HG03045 (cell line): ENCODE results near the gene ALK.

Experiments used
- ATAC-seq: cut with Tn5 transposase; IDR thresholded peaks from one replicate; pipeline ENCODE4 v1.9.1; 2021; ENCODE audit warnings: mild to moderate bottlenecking, moderate library complexity; ENCODE audit not compliant: unreplicated experiment

Gene ALK

GRCh38 chr2:29799628-29800027 is 121.8 kb downstream of the ALK start:
- no peak for ATAC-seq

GRCh38 chr2:29797916-29798315 is 123.5 kb downstream of the ALK start:
- no peak for ATAC-seq

GRCh38 chr2:29796446-29796845 is 124.9 kb downstream of the ALK start:
- ATAC-seq, result no peak

- ATAC-seq, result no peak
These were observed 131.4 kb downstream of the ALK start for GRCh38 chr2:29789911-29790485.

GRCh38 chr2:29787473-29788465 is 133.6 kb downstream of the ALK start:
- ATAC-seq, result no peak

- no peak for ATAC-seq
These were observed 135.0 kb downstream of the ALK start for GRCh38 chr2:29786361-29786760.

GRCh38 chr2:29783666-29784065 is 137.7 kb downstream of the ALK start:
- no peak for ATAC-seq

GRCh38 chr2:29782549-29783458 is 138.6 kb downstream of the ALK start:
- no peak for ATAC-seq

GRCh38 chr2:29782087-29782486 is 139.3 kb downstream of the ALK start:
- ATAC-seq, result no peak

GRCh38 chr2:29780906-29781305 is 140.5 kb downstream of the ALK start:
- no peak for ATAC-seq

GRCh38 chr2:29777161-29777560 is 144.2 kb downstream of the ALK start:
- ATAC-seq, result no peak

GRCh38 chr2:29776406-29776805 is 145.0 kb downstream of the ALK start:
- ATAC-seq, result no peak

GRCh38 chr2:29775937-29776336 is 145.4 kb downstream of the ALK start:
- no peak for ATAC-seq

- no peak for ATAC-seq
These were observed 146.8 kb downstream of the ALK start for GRCh38 chr2:29774624-29775023.

GRCh38 chr2:29770846-29771245 is 150.5 kb downstream of the ALK start:
- no peak for ATAC-seq

- ATAC-seq, result no peak
These were observed 151.5 kb downstream of the ALK start for GRCh38 chr2:29769847-29770246.

GRCh38 chr2:29767606-29768335 is 153.6 kb downstream of the ALK start:
- ATAC-seq, result no peak

GRCh38 chr2:29766191-29766590 is 155.2 kb downstream of the ALK start:
- no peak for ATAC-seq

GRCh38 chr2:29765721-29766120 is 155.7 kb downstream of the ALK start:
- no peak for ATAC-seq

- ATAC-seq, result no peak
These were observed 158.0 kb downstream of the ALK start for GRCh38 chr2:29763371-29763770.

- no peak for ATAC-seq
These were observed 159.1 kb downstream of the ALK start for GRCh38 chr2:29762239-29762638.
